Fibroblast of skin of left quadriceps (primary cell): Measurements from ENCODE around the gene PRRT2.

ENCODE experiments used
- DNase-seq, 2 experiments: peaks; one replicate each; pipeline ENCODE4 v3.0.0-alpha.2; 2013; ENCODE audit warnings: low read depth in 2 of 2

PRRT2 gene

DNA sequence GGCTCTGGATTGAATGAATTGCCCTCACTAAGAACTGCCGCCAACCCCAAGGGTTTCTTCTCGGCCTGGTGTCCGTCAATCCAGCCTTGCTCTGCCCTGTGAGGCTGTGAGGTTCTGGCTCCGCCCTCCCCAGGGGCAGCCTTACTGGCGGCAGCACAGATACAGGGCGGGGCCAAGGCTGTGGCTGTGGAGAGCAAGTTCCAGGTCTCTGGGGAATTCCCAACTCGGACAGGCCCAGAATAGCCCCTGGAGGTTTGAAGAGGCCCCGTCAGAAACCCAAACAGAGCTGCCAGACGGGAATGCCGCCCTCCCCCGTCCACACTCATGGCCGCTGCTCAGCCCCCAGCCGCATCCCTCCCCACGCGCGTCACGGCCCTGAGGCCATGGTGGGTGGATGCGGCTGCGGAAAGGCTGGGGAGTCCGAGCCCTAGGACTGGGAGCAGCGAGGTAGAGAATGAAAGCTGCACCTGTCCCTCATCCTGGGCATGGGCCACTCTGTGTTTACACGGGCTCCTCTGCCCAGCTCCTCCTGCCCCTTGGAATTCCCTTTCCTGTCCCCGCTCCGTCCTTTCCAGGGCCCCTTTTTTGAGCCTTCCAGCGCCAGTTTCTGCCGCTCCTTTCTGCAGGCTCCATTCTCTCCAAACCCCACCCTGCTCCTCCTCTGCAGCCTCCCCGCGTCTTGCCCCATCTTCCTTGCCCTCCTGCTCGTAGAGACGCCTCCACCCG is 660 bp upstream of the PRRT2 start:
- peak; percentile 86 to 88 for DNase-seq

DNA sequence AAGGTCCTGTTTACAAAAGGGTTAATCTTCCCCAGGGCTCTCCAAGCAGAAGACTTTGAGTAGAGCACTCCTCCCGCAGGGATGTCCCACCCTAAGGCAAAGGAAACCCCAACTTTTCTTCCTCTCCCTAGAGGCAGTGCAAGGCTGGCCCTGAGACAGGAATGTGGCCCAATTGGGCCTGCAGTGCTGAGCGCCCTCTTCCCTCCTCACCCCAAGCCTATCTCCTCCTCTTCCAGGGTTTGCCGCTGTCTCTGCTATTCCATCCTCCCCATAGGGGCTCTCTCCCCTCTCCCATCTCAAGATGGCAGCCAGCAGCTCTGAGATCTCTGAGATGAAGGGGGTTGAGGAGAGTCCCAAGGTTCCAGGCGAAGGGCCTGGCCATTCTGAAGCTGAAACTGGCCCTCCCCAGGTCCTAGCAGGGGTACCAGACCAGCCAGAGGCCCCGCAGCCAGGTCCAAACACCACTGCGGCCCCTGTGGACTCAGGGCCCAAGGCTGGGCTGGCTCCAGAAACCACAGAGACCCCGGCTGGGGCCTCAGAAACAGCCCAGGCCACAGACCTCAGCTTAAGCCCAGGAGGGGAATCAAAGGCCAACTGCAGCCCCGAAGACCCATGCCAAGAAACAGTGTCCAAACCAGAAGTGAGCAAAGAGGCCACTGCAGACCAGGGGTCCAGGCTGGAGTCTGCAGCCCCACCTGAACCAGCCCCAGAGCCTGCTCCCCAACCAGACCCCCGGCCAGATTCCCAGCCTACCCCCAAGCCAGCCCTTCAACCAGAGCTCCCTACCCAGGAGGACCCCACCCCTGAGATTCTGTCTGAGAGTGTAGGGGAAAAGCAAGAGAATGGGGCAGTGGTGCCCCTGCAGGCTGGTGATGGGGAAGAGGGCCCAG is 1.0 kb downstream of the PRRT2 start:
- no peak for DNase-seq

DNA sequence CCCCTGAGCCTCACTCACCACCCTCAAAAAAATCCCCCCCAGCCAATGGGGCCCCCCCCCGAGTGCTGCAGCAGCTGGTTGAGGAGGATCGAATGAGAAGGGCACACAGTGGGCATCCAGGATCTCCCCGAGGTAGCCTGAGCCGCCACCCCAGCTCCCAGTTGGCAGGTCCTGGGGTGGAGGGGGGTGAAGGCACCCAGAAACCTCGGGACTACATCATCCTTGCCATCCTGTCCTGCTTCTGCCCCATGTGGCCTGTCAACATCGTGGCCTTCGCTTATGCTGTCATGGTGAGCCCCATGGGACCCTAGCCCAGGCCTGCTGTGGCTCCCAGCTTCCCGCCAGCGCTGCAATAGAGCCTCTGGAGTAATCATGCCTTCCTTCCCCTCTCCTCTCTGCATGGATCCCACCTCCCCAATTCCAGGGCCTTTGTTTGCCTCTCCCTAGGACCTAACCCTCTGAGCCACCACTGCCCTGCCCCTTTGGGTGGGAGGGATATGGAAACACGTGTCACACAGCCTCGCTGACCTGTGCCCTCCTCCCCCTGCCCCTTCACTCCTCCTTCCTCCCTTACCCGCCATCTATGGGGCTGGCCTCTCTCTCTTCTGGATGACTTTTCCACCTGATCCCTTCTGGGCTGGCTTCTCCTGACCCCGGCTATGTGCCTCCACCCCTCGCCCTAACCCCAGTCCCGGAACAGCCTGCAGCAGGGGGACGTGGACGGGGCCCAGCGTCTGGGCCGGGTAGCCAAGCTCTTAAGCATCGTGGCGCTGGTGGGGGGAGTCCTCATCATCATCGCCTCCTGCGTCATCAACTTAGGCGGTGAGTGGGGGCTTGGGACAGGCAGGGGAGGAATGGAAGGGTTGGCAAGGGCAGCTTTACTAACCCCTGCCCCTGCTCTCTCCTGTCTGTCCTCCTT is 1.9 kb downstream of the PRRT2 start:
- DNase-seq, result no peak

DNA sequence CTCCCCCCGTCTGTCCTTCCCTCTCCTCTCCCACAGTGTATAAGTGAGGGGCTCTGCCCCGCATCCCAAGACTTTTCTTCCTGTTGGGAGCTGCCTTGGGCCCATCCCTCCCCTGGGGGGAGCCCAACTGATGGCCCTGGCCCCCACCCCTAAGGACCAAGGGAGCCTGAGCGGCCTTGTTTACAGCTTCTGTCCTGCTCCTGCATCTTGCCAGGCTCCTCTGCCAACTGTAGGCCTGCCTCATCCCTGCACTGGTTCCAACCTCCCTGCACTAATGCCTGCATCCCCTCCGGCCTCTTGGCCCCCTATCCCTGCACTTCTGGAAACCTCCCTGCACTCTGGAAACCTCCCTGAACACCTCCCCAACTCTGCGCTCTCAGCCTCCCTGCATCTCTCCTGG is 2.6 kb downstream of the PRRT2 start:
- no peak for DNase-seq

DNA sequence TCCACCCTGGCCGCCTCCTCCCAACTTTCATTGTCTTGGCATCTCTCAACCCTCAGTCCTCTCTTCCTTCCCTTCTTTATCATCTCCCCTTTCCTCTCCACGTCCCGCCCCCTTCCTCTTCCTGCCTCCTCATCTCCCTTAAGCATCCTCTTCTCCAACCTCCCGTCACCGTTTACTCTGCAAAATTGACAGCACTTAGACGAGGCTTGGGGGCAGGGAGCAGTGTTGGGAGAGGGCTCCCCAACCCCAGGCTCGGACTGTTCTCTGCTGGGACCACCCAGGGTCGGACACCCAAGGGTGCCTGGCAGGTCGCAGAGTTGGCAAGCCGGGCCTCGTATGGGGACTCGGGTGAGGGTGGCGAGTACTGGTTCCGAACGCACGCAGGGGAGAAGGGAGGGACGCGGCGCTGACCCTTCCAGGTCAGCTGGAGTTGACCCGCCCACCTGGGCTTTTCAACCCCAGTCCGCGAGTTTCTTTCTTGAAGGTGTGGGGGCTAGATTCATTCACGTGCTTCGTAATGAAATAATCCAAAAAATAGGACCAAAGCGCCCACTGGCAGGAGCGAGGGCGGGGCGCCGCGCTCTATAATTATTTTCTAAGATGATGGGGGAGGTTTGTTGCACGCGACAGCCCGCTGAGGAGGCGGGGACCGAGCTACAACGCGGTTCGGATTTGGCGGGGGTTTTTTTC is 3.2 kb downstream of the PRRT2 start:
- no peak for DNase-seq

DNA sequence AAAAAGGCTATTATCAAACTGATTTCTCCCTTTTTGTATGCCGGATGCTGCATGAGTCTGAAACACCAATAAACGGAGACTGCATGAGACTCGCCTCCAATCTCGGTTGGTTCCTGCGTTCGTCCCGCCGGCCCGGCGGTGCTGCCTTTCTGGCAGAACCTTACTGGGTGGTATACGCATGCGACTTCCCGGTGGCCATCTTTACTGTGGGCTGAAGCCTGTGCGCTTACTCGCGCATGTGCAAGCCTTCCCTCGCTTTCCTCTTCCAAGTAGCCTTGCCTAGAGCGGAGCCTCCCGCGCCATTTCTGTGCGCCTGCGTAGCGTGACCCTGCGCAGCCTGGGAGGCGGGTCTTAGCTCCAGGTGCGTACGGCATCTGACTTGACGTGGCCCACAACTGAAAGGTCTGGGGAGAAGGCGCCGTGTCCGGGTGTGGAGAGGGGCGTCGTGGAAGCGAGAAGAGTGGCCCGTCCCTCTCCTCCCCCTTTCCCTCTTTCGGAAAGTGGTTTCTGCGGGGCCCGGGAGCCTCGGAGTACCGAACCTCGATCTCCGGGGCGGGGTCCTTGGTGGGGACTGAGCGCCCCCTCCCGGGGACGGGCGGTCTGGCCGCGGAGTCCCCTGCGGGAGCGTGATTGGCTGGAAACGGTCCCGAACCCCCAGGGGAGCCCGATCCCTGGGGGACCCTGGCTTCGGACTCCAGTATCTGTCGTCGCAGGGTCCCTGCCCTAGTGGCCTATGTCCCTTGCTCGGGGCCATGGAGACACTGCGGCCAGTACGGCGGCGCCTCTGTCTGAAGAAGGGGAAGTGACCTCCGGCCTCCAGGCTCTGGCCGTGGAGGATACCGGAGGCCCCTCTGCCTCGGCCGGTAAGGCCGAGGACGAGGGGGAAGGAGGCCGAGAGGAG is 4.0 kb downstream of the PRRT2 start, which contains the start of gene PAGR1:
PAGR1 (plus strand) TSS at position 360 of the 901 bp plus-strand sequence; CDS start at position 734, 374 bp downstream.
- peak; percentile 98 for DNase-seq

DNA sequence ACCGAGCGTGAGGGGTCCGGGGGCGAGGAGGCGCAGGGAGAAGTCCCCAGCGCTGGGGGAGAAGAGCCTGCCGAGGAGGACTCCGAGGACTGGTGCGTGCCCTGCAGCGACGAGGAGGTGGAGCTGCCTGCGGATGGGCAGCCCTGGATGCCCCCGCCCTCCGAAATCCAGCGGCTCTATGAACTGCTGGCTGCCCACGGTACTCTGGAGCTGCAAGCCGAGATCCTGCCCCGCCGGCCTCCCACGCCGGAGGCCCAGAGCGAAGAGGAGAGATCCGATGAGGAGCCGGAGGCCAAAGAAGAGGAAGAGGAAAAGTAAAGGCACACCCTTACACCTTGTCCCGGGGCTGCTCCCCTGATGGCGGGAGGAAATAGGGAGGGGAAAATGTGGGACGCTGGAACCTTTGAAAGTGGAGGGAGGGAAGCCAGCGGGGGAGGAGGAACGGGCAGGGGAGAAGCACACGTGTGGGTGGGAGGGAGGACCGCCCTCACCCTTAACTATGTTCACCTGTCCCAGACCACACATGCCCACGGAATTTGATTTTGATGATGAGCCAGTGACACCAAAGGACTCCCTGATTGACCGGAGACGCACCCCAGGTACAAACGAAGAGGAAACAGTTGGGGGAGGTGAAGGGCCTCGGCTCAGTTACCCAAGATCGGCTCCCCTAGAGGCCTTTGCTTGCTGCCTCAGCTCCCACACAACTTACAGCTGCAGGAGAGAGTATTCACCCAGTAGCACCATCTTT is 4.9 kb downstream of the PRRT2 start:
- no peak for DNase-seq

DNA sequence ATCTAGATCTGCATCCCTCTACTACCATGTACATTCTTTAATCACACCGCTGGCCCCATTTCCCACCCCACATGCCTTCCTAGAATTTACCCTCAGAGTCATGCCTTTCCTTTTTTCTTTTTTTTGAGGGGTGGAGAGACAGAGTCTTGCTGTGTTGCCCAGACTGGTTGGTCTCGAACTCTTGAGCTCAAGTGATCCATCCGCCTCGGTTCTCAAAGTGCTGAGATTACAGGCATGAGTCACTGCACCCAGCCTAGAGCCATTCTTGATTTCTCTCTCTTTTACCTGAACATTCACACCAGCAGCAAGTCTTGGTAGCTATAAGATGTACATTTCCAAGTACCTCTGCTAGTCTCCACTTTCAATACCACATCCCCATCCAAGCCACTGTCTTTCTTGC is 6.1 kb downstream of the PRRT2 start:
- no peak for DNase-seq

DNA sequence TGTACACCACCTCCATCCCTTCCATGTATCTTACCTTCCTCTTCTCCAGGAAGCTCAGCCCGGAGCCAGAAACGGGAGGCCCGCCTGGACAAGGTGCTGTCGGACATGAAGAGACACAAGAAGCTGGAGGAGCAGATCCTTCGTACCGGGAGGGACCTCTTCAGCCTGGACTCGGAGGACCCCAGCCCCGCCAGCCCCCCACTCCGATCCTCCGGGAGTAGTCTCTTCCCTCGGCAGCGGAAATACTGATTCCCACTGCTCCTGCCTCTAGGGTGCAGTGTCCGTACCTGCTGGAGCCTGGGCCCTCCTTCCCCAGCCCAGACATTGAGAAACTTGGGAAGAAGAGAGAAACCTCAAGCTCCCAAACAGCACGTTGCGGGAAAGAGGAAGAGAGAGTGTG is 7.5 kb downstream of the PRRT2 start:
- no peak for DNase-seq

DNA sequence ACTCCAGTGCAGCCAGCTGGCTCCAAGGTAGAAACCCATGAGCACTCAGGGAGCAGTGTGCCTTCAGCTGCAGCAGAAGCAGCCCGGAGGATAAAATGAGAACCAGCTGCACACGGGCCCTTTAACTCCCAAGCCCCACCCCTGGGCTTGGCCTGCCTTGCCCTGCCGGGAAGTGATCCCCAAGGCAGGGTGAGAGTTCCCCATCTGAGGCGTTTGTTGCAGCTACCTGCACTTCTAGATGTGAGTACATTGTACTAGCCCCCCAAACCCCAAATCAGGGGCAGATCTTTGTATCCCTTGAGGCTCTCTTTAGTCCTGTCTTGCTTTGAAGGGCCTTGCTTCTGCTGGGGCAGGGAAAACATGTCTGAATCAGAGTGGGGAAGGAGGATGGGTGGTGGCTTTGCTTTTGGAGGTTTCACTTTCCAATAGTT is 8.3 kb downstream of the PRRT2 start, which contains the start of gene MVP:
MVP (plus strand) TSS at position 192 of the 431 bp plus-strand sequence. CDS start 10,088 bp downstream, outside the sequence.
- peak in 1 of 2 experiments; percentile 46 for DNase-seq

DNA sequence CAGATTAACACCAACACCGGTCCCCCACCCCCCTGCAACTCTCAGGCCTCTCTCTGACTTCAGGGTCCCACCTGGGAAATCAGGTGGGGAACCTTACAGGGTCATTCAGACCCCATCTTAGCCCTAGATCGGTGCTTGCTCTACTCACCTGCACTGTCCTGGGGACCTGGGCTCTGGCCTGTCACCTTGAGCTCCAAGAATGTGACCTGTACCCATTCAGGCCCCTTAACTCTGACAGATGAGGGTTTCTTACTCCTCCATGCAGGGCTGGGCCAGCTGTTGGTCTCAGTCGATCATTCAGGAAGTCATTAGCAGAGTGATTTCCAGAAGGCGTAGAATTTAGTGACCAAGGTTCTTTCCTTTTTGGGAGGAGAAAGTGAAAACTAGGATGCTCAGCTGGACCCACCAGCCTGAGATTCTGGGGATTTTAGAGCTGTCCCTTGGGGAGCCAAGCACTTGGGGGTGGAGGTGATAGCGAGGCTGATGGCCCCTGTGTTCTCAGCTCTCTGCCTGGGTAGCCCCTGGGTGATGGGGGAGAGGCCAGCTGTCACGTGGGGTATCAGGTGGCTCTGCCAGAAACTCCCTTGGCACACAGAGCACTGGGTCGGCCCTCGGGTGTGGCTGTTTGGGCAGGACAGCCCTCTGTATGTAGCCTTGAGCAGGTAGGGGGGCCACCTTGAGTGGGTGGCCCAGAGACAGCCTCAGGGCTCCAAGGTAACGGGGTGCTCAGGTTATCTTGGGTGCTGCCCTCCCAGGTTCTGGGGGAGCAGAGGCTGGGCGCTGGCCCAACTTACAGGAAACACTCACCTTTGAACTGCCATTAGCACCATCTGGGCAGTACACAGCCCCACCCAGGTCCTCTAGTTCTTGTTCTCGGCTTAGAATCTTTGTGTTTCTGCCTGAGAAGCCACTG is 9.0 kb downstream of the PRRT2 start:
- no peak for DNase-seq

DNA sequence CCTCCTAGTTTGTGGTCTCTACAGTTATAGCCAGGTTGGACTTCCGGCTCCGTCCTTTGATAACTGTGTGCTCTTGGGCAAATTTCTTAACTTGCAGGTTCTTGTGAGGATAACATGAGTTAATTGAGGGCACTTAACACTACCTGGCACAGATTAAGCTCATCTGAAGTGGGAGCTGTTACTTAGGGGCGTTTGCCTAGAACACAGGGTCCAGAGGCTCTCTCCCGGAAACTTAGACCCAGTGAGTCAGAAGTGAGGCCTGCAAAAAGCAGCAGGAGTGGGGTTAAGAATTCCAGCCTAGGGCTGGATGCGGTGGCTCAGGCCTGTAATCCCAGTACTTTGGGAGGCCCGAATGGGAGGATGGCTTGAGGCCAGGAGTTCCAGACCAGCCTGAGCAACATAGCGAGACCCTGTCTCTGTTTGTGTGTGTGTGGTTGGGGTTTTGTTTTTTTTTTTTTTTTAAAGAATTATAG is 9.7 kb downstream of the PRRT2 start:
- DNase-seq, result peak in 1 of 2 experiments; percentile 52

DNA sequence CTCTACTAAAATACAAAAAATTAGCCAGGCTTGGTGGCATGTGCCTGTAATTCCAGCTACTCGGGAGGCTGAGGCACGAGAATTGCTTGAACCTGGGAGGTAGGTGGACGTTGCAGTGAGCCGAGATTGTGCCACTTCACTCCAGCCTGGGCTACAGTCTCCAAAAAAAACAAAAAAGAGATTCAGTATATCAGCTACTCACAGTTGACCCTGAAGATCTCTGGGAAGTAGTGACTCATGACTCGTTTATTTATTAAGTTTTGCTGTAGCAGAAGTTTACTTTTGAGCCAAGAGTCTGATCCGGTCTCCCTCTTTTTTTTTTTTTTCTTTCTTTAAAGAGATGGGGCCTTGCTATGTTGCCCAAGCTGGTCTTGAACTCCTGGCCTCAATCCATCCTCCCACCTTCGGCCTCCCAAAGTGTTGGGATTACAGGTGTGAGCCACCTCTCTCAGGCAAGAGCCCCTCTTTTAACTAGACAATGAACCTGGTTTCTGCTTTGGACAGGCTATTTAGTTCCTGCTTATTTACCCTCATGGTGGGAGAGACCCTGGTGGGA is 12.7 kb downstream of the PRRT2 start:
- DNase-seq, result peak in 1 of 2 experiments; percentile 47

DNA sequence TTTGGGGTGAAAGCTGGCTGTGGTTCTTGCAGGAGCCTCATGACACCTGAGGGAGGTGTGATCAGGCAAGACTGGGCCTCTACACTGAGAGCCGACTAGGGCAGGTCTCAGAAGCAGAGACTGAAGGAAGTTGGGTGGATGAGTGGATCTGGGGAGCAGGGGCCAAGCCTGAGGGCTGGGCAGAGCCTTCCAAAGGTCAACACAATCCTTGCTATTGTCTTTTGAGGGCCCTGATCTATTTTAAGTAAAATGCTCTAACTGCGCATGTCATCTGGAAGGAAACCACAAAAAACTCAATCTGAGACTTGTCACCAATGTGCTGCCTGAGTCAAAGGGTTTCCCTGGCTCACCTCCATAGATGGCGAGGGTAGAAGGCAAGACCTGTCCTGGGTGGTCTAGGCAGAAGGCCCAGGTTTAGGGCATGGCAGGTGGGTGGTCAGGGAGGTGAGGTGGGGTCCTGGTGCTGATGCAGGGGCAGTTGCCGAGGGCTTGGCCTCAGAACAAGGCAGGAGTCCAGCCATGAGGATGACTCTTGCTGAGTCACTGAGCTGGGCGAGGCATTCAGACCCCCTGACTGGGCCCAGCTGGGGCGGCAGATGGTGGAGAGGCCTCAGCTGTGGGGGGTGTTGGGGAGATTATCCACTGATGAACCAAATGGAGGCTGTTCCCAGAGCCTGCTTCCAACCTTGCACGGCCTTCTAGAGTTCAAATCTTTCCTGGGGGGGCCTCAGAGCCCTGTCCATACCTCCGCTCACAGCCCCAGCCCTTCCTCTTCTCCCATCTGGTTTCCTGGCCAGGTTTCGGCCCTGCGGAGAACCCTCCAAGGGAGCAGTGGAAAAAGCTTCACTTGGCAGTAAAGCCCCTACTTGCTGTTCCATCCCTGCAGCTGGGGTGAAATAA is 13.4 kb downstream of the PRRT2 start:
- DNase-seq, result peak in 1 of 2 experiments; percentile 45

DNA sequence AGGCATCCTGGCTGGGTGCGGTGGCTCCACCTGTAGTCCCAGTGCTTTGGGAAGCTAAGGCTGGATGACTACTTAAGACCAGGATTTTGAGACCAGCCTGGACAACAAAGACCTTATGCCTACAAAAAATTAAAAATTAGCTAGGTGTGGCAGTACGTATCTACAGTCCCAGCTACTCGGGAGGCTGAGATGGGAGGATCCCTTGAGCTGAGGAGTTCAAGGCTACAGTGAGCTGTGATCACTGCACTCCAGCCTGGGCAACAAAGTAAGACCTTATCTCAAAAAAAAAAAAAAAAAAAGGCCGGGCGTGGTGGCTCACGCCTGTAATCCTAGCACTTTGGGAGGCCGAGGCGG is 14.3 kb downstream of the PRRT2 start:
- no peak for DNase-seq

DNA sequence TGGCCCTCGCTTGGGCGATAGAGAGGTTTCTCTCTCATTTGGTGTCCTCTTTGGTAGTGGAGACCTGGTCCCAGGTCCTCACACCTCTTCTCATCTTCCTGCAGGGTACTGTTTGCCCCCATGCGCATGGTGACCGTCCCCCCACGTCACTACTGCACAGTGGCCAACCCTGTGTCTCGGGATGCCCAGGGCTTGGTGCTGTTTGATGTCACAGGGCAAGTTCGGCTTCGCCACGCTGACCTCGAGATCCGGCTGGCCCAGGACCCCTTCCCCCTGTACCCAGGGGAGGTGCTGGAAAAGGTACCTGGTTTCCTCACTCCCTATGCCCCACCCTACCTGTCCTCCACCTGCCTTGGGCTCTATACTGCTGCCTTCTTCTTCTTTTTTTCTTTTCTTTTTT is 18.8 kb downstream of the PRRT2 start:
- no peak for DNase-seq

DNA sequence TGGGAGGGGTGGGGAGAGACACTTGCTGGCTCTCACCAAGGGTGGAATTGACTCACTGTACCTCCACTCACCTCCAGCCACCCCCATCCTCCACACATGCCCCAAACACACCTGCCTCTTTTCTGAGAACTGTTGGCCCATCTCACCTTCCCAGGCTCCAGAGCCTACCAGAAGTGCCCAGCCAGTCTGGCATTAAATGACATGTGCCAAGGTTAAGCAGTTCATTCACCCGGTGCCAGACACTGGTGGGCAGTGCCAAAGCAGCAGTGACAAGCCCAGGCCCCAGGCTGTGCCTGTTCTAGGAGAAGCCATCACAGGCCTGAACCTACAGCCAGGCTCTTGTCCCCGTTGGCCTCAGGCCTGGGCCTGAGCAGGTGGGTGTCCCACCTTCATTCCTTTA is 19.5 kb downstream of the PRRT2 start:
- DNase-seq, result no peak
